Body of pancreas (tissue), 4 donors: ENCODE results near the gene LPAR2. TPM values are rescaled to one million over a fixed set of nuclear protein-coding genes. Genes with fewer than 3 reads are reported as not detected.

Experiments
- ATAC-seq: fragments of 150-250 bp; one replicate; pipeline ENCODE4 v1.9.1; 2016
- DNase-seq, 4 donors: peaks; one replicate each; pipeline ENCODE4 v3.0.0-alpha.2; 2019
- H3K27ac ChIP-seq, 4 donors: fragments of 200-600 bp; sonication (generic); 1 replicate in 3 of 4; 2 replicates in 1 of 4; pipeline versions ENCODE4 v1.5.1 to v1.6.1; 2016 to 2019; ENCODE audit warnings: mild to moderate bottlenecking in 1 of 4, mixed read lengths in 1 of 4, moderate library complexity in 1 of 4
- H3K27me3 ChIP-seq, 2 donors: fragments of 200-600 bp; sonication (generic); one replicate each; pipeline ENCODE4 v1.6.0; 2016; ENCODE audit warnings: mild to moderate bottlenecking in 1 of 2
- H3K36me3 ChIP-seq, 2 donors: fragments of 200-600 bp; sonication (generic); replicated peaks in 1 of 2; 2 replicates each; pipeline ENCODE4 v1.5.1; 2016; ENCODE audit warnings: low read depth in 2 of 2; ENCODE audit not compliant: insufficient read depth in 1 of 2
- H3K4me1 ChIP-seq: fragments of 200-600 bp; sonication (generic); one replicate; pipeline ENCODE4 v1.6.0; 2016
- H3K4me3 ChIP-seq, 2 donors: fragments of 200-600 bp; sonication (generic); 1 replicate in 1 of 2; 2 replicates in 1 of 2; pipeline ENCODE4 v1.5.1; 2016 to 2019
- H3K9me3 ChIP-seq, 3 donors: fragments of 200-600 bp; sonication (generic); 1 replicate in 2 of 3; 2 replicates in 1 of 3; pipeline ENCODE4 v1.5.1; 2016
- POLR2A ChIP-seq, 3 donors: fragments of 450-650 bp; IDR thresholded peaks; one replicate each; pipeline ENCODE4 v1.6.1; 2016; ENCODE audit warnings: antibody characterized with exemption in 3 of 3, mild to moderate bottlenecking in 2 of 3
- WGBS, 2 donors: methylation state at CpG; one replicate each; pipeline ENCODE4 v1.1.5; 2017; 5-methylcytosine and 5-hydroxymethylcytosine counted together
- intact Hi-C: fragments of 100-400 bp; cut with DNase I; formaldehyde crosslinking; loops from one replicate; pipeline ENCODE4 v1.15.1; 2023
- total RNA-seq, 2 donors: library from RNA; depleted of rRNA; stranded (reverse); fragments of >200 nt; gene quantifications; one replicate each; pipeline ENCODE4 v1.1.0, GENCODE V29; 2016
- TF ChIP-seq, protein P1 (sequence below), 7 experiments: fragments of 450-650 bp in 4 of 7; fragments of 200-600 bp in 3 of 7; sonication (generic) in 3 of 7; IDR thresholded peaks; one replicate each; pipeline ENCODE4 v1.5.1; 2016 to 2019; ENCODE audit warnings: antibody characterized with exemption in 7 of 7

LPAR2 gene
- total RNA-seq, 2 donors from 2014 or later: 14.3 to 20.8 TPM

GRCh38 chr19:19592690-19593089, 35.3 kb downstream of the LPAR2 start:
- no peaks in the 10 kb centered on the region for H3K9me3 ChIP-seq
- 88 to 90% methylated on average over 4 to 10 of the region's 10 CpGs for WGBS, 2 donors
- no peaks in the 10 kb centered on the region for H3K36me3 ChIP-seq
- no peak overlapping the region for H3K4me3 ChIP-seq
- H3K27me3 ChIP-seq: no peaks in the 10 kb centered on the region
- intact Hi-C loops: no loop called here
- H3K4me1 ChIP-seq: peaks cover 16% of the 10 kb centered on the region
- DNase-seq: no peak
- H3K27ac ChIP-seq: no peak overlapping the region
- ATAC-seq: no peak
- TF ChIP-seq, protein P1, sequence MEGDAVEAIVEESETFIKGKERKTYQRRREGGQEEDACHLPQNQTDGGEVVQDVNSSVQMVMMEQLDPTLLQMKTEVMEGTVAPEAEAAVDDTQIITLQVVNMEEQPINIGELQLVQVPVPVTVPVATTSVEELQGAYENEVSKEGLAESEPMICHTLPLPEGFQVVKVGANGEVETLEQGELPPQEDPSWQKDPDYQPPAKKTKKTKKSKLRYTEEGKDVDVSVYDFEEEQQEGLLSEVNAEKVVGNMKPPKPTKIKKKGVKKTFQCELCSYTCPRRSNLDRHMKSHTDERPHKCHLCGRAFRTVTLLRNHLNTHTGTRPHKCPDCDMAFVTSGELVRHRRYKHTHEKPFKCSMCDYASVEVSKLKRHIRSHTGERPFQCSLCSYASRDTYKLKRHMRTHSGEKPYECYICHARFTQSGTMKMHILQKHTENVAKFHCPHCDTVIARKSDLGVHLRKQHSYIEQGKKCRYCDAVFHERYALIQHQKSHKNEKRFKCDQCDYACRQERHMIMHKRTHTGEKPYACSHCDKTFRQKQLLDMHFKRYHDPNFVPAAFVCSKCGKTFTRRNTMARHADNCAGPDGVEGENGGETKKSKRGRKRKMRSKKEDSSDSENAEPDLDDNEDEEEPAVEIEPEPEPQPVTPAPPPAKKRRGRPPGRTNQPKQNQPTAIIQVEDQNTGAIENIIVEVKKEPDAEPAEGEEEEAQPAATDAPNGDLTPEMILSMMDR (IDR thresholded peaks at IDR 0.05): no peak
- no peak for TF ChIP-seq POLR2A (IDR thresholded peaks at IDR 0.05)

DNA sequence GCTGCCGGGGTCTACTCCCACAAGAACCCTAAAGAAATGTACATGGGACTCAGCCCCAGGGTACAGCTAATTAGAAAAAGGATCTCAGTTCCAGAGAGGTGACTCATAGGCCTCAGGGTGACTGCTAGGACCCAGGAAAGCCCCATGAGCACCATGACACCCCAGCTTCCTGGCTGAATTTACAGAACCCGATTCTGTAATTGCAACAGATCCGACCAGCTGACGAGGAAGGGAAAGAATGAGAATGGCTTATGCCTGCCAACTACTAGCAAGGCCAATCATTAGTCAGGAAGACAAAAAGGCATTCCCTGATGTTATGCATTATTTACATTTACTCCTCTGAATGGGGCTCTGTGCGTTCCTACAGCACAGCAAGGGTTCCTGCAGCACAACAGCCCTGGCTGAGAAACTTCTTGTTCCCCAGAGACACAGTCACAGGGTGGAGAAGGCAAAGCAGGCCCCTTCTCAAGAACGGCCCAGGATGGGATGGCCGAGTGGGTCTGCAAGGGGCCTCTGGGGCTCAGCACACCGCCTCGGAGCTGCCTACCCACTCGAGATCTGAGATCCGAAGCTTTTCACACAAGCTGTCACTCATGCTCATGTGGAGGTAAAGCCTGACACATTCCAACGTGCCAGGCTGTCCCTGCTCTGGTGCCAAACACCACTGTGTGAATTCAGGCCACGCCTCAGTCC, 36.7 kb downstream of the LPAR2 start:
- peak; percentile 81 for ATAC-seq
- WGBS, 2 donors: 31 to 44% methylated on average over 12 to 13 of the region's 13 CpGs
- intact Hi-C loops: no loop called here

DNA sequence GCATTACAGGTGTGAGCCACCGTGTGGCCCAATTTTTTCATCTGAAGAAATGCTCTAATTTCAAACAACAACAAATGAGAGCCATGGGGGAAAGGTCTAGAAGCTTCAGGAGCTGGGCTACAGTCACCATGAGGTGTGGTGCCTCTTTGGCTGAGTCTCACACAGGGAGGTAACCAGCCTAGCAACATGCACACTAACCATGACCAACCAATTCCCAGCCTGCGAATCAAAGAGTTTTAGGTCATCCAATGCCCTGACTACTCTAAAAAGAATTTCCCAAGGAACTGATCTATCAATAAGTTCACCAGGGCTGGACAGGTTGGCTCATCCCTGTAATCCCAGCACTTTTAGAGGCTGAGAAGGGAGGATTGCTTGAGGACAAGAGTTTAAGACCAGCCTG, 39.5 kb downstream of the LPAR2 start:
- TF ChIP-seq, protein P1 (IDR thresholded peaks at IDR 0.05): no peak
- TF ChIP-seq POLR2A (IDR thresholded peaks at IDR 0.05): no peak
- Histone ChIP-seq H3K36me3 (no peaks in the 10 kb centered on the region), H3K27ac (no peak overlapping the region), H3K9me3 (no peaks in the 10 kb centered on the region), H3K4me3 (no peak overlapping the region), H3K4me1 (peaks cover 12% of the 10 kb centered on the region), H3K27me3 (no peaks in the 10 kb centered on the region)
- WGBS, 2 donors: 80 to 94% methylated on average over 1 to 2 of the region's 2 CpGs
- ATAC-seq: no peak
- DNase-seq: no peak
- intact Hi-C loops: no loop called here

More for the DNA sequence above, 36.7 kb downstream of the LPAR2 start:
- Histone ChIP-seq H3K27ac (peak overlapping the region in 3 of 4 donors; percentile 54 to 82 (median 61)), H3K36me3 (no peaks in the 10 kb centered on the region), H3K9me3 (no peaks in the 10 kb centered on the region), H3K27me3 (no peaks in the 10 kb centered on the region), H3K4me3 (no peak overlapping the region), H3K4me1 (peaks cover 16% of the 10 kb centered on the region)
- TF ChIP-seq, protein P1 (IDR thresholded peaks at IDR 0.05): no peak
- no peak for TF ChIP-seq POLR2A (IDR thresholded peaks at IDR 0.05)
- peak; percentile 21 to 72 (median 33) for DNase-seq

DNA sequence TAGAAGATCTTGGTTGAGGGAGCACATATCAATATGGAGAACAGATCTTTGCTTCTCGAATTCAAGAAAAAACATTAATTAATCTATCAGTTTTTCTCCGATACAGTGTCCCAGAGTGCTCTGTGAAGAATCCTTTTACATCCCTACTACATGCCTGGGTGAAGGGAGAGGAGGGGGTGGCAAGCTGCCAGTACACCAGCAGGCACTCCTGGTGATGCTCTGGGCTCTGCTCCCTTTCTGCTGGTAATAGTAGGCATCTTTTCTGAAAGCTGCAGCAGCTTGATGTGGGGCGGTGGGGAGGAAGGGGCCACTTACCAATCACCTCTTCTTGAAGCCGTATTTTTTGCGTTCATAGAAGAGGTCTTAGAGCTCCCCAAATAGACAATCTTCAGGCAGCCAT, 40.2 kb downstream of the LPAR2 start:
- no peak overlapping the region for H3K4me3 ChIP-seq
- TF ChIP-seq, protein P1 (IDR thresholded peaks at IDR 0.05): no peak
- TF ChIP-seq POLR2A (IDR thresholded peaks at IDR 0.05): no peak
- no peaks in the 10 kb centered on the region for H3K36me3 ChIP-seq
- H3K9me3 ChIP-seq: no peaks in the 10 kb centered on the region
- intact Hi-C loops: no loop called here
- H3K27me3 ChIP-seq: no peaks in the 10 kb centered on the region
- DNase-seq (no peak), ATAC-seq (no peak)
- WGBS, 2 donors: 85 to 89% methylated on average over 3 to 5 of the region's 5 CpGs
- H3K27ac ChIP-seq: no peak overlapping the region
- H3K4me1 ChIP-seq: peaks cover 12% of the 10 kb centered on the region

DNA sequence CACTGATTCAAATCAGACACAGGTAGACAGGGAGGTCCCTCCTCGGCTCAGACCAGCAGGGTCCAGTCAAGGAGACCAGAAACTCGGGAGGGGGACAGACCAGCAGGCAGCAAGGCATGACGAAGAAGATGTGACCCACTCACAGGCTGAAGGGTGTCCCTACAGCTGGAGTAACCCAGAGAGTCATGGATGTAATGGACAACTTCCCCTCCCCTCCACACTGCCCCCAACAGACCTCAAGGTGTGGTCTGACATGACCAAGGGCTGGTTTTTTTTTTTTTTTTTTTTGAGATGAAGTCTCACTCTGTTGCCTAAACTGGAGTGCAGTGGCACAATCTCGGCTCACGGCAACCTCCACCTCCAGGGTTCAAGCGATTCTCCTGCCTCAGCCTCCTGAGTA, 43.7 kb downstream of the LPAR2 start:
- no peaks in the 10 kb centered on the region for H3K4me1 ChIP-seq
- no peak overlapping the region for H3K27ac ChIP-seq
- no peaks in the 10 kb centered on the region for H3K9me3 ChIP-seq
- 60 to 78% methylated on average over 6 of the region's 6 CpGs for WGBS, 2 donors
- intact Hi-C loops: no loop called here
- no peaks in the 10 kb centered on the region for H3K36me3 ChIP-seq
- ATAC-seq (no peak), DNase-seq (no peak)
- H3K4me3 ChIP-seq: no peak overlapping the region
- TF ChIP-seq, protein P1 (IDR thresholded peaks at IDR 0.05): no peak
- TF ChIP-seq POLR2A (IDR thresholded peaks at IDR 0.05): no peak
- no peaks in the 10 kb centered on the region for H3K27me3 ChIP-seq
